Cardiac septum (tissue), 1 donor: Measurements from ENCODE around the gene TRPV3. TPM values are rescaled to one million over a fixed set of nuclear protein-coding genes. Genes with fewer than 3 reads are reported as not detected.
"Not testable (repeated sequence)": the region's sequence is repeated elsewhere in the genome, so short reads cannot be mapped to it uniquely, and the experiment has no call there.

Experiments used
- DNase-seq: peaks from one replicate; pipeline ENCODE4 v3.0.0-alpha.2; 2020; ENCODE audit warnings: low spot score
- intact Hi-C: fragments of 100-400 bp; cut with DNase I; formaldehyde crosslinking; loops from one replicate; pipeline ENCODE4 v1.14.0; 2022
- long read RNA-seq: library from polyadenylated mRNA; unstranded; transcript quantifications from one replicate; pipeline ENCODE4 v2.0.0, GENCODE V29; 2021
- total RNA-seq: library from RNA; stranded (reverse); fragmentation: NEBNext Ultra II Directional; extraction: Animal tissue kit (Norgen Biotek cat#: 25700); gene quantifications from one replicate; pipeline ENCODE4 v1.2.1, GENCODE V29; 2021
- donor health status: DM: no; HTN: no; CAD: no.

Gene TRPV3
- total RNA-seq, result 1.0 TPM
- long read RNA-seq, result 0 reads

GRCh38 chr17:3557768-3558583, at the start of gene TRPV3:
TSS of gene TRPV3 (minus strand) at chr17:3557812. CDS start at chr17:3554850, 2,962 bp downstream.
- intact Hi-C loops, result no loop called here
- no peak for DNase-seq

- DNase-seq, result no peak
- intact Hi-C loops, result no loop called here
Observed at GRCh38 chr17:3603870-3604259, 46.3 kb upstream of the TRPV3 start.

GRCh38 chr17:3603119-3603869, 45.7 kb upstream of the TRPV3 start:
- intact Hi-C loops, result no loop called here

GRCh38 chr17:3602499-3602898, 44.9 kb upstream of the TRPV3 start:
- intact Hi-C loops, result no loop called here

More at GRCh38 chr17:3603119-3603869, 45.7 kb upstream of the TRPV3 start:
- DNase-seq, result no peak

GRCh38 chr17:3600529-3601205, 43.1 kb upstream of the TRPV3 start:
- intact Hi-C loops, result no loop called here

More at GRCh38 chr17:3602499-3602898, 44.9 kb upstream of the TRPV3 start:
- DNase-seq, result no peak

GRCh38 chr17:3598078-3598477, 40.5 kb upstream of the TRPV3 start:
- DNase-seq, result no peak

More at GRCh38 chr17:3600529-3601205, 43.1 kb upstream of the TRPV3 start:
- DNase-seq, result no peak

GRCh38 chr17:3596804-3597464, 39.3 kb upstream of the TRPV3 start:
- no peak for DNase-seq
- intact Hi-C loops, result no loop called here

More at GRCh38 chr17:3598078-3598477, 40.5 kb upstream of the TRPV3 start:
- intact Hi-C loops, result no loop called here

GRCh38 chr17:3594976-3595375, 37.4 kb upstream of the TRPV3 start:
- intact Hi-C loops, result no loop called here
- no peak for DNase-seq

GRCh38 chr17:3594051-3594800, 36.6 kb upstream of the TRPV3 start:
- no peak for DNase-seq
- intact Hi-C loops, result no loop called here

- DNase-seq, result no peak
- intact Hi-C loops, result no loop called here
Observed at GRCh38 chr17:3593384-3593783, 35.8 kb upstream of the TRPV3 start.

GRCh38 chr17:3592216-3592860, 34.7 kb upstream of the TRPV3 start:
- DNase-seq, result no peak
- intact Hi-C loops, result no loop called here

GRCh38 chr17:3590768-3591167, 33.2 kb upstream of the TRPV3 start:
- no peak for DNase-seq
- intact Hi-C loops, result no loop called here

- DNase-seq, result no peak
- intact Hi-C loops, result no loop called here
Observed at GRCh38 chr17:3590231-3590630, 32.6 kb upstream of the TRPV3 start.

GRCh38 chr17:3589784-3590183, 32.2 kb upstream of the TRPV3 start:
- DNase-seq, result no peak
- intact Hi-C loops, result no loop called here

- intact Hi-C loops, result no loop called here
- DNase-seq, result no peak
Observed at GRCh38 chr17:3585826-3586225, 28.2 kb upstream of the TRPV3 start.

- intact Hi-C loops, result no loop called here
- DNase-seq, result no peak
Observed at GRCh38 chr17:3583456-3583855, 25.8 kb upstream of the TRPV3 start.

GRCh38 chr17:3582915-3583314, 25.3 kb upstream of the TRPV3 start:
- intact Hi-C loops, result no loop called here
- DNase-seq, result no peak

- intact Hi-C loops, DNase-seq: not testable (repeated sequence)
Observed at GRCh38 chr17:3578667-3579066, 21.1 kb upstream of the TRPV3 start.
